Mucosa of descending colon (tissue), 3 donors: ENCODE data around the gene ANGEL2. TPM values are rescaled to one million over a fixed set of nuclear protein-coding genes. Genes with fewer than 3 reads are reported as not detected.

Experiments used
- ATAC-seq: fragments of 200-7000 bp; cut with Tn5 transposase; one replicate; pipeline ENCODE4 v1.9.1; 2020; ENCODE audit warnings: mild to moderate bottlenecking, moderate library complexity
- DNase-seq, 3 donors: peaks; one replicate each; pipeline ENCODE4 v3.0.0-alpha.2; 2020
- H3K36me3 ChIP-seq: fragments of 200-600 bp; one replicate; pipeline ENCODE4 v1.8.0; 2021; ENCODE audit warnings: low read depth, mild to moderate bottlenecking
- H3K4me1 ChIP-seq: fragments of 200-600 bp; one replicate; pipeline ENCODE4 v1.8.0; 2021; ENCODE audit warnings: low read depth, mild to moderate bottlenecking
- H3K4me3 ChIP-seq: fragments of 200-600 bp; one replicate; pipeline ENCODE4 v1.8.0; 2021; ENCODE audit warnings: mild to moderate bottlenecking
- H3K9me3 ChIP-seq: fragments of 200-600 bp; one replicate; pipeline ENCODE4 v1.8.0; 2021; ENCODE audit warnings: mild to moderate bottlenecking
- intact Hi-C, 2 donors: fragments of 100-400 bp; cut with DNase I in 1 of 2; cut with micrococcal nuclease in 1 of 2; formaldehyde crosslinking; loops; one replicate each; pipeline versions ENCODE4 v1.11.0 to v1.11.1; 2022; cut with DNase I, micrococcal nuclease
- long read RNA-seq, 2 donors: library from polyadenylated mRNA; unstranded; transcript quantifications; one replicate each; pipeline ENCODE4 v2.0.0, GENCODE V29; 2019 to 2021
- total RNA-seq, 3 donors: library from RNA; stranded (reverse); fragmentation: NEBNext Ultra II Directional in 2 of 3; extraction: Animal tissue kit (Norgen Biotek cat#: 25700) in 2 of 3; gene quantifications; one replicate each; pipeline versions ENCODE4 v1.2.1 to v1.2.4, GENCODE V29; 2021 to 2023
- TF ChIP-seq, protein P1 (sequence below): fragments of 200-600 bp; IDR thresholded peaks from one replicate; pipeline ENCODE4 v1.8.0; 2022; ENCODE audit warnings: antibody characterized with exemption, mild to moderate bottlenecking
- donor health status: DM: no; HTN: no; CAD: no; lungs with moderate emphysema.
- donor health status: DM: no; HTN: no; CAD: no.
- donor health status: DM: no; HTN: yes; CAD: no.

Gene ANGEL2, protein sequence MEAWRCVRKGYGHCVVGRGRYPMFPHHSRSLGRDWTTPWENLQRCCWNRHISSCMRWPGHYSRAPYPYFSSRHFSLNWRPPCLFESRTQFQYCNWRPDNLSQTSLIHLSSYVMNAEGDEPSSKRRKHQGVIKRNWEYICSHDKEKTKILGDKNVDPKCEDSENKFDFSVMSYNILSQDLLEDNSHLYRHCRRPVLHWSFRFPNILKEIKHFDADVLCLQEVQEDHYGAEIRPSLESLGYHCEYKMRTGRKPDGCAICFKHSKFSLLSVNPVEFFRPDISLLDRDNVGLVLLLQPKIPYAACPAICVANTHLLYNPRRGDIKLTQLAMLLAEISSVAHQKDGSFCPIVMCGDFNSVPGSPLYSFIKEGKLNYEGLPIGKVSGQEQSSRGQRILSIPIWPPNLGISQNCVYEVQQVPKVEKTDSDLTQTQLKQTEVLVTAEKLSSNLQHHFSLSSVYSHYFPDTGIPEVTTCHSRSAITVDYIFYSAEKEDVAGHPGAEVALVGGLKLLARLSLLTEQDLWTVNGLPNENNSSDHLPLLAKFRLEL
- total RNA-seq: 10 to 100 TPM; 24.7 to 35.1 (median 33.3) TPM
- long read RNA-seq, donor 1, full-length matches to known transcripts: 4 of 24 reads
- long read RNA-seq, donor 1, partial matches to known transcripts: 3 of 24 reads
- long read RNA-seq, donor 1, other reads (novel, unspliced or antisense): 17 of 24 reads
- long read RNA-seq, donor 2, partial matches to known transcripts: 1 of 2 reads
- long read RNA-seq, donor 2, other reads (novel, unspliced or antisense): 1 of 2 reads

DNA sequence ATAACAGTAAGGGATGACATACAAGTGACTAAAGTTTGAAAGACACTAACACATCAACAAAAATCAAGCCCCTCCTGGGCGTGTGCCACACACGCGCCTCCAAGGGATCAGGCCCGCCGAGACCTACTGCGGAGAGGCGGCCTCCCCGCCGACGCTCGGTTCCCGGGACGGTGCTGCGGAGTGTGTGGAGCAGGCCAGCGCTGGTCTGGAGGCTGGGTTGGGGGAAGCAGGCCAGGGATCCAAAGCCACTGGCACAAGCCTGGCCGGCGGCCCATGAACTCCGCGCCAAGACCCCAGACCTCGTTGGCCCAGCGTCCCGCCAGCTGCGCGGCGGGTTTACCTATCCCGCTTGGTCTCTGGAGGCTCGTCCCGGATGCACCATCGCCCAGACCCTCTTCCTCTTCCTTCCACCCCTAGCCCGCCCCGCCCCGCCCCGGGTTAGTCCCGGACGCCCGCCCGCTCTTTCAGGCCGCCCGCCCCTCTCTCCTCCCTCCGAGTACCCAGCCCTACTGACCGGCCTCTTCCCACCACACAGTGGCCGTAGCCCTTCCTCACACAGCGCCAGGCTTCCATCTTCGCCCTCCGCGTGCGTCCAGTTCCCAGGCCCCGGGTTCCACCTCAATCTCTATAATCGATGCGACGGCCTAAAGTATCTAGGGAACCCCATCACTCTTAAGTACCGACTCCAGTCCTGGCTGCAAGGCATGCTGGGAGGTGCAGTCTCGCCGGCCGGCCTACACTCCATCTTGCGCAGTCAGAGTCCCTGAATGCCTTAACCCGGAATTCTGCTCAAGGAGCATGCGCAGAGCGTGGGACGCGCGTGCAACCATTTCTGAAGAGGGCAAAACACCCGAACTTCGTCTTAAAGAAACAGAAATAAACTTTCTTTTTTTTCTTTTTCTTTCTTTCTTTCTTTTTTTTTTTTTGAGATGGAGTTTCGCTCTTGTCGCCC, at the start of gene ANGEL2:
Gene ANGEL2, minus strand, starts transcription at position 769 of the 952 bp plus-strand sequence. Its CDS starts 196 bp downstream, at position 573.
- Histone ChIP-seq H3K4me1 (no peaks in the 10 kb centered on the region), H3K36me3 (no peaks in the 10 kb centered on the region), H3K4me3 (peak within 1 kb of the TSS; percentile 68), H3K9me3 (no peaks in the 10 kb centered on the region)
- intact Hi-C loops: no loop called here
- peak; percentile 99 for ATAC-seq
- TF ChIP-seq, protein P1, sequence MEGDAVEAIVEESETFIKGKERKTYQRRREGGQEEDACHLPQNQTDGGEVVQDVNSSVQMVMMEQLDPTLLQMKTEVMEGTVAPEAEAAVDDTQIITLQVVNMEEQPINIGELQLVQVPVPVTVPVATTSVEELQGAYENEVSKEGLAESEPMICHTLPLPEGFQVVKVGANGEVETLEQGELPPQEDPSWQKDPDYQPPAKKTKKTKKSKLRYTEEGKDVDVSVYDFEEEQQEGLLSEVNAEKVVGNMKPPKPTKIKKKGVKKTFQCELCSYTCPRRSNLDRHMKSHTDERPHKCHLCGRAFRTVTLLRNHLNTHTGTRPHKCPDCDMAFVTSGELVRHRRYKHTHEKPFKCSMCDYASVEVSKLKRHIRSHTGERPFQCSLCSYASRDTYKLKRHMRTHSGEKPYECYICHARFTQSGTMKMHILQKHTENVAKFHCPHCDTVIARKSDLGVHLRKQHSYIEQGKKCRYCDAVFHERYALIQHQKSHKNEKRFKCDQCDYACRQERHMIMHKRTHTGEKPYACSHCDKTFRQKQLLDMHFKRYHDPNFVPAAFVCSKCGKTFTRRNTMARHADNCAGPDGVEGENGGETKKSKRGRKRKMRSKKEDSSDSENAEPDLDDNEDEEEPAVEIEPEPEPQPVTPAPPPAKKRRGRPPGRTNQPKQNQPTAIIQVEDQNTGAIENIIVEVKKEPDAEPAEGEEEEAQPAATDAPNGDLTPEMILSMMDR: peak; percentile 11
- peak; percentile 96 to 97 (median 97) for DNase-seq

DNA sequence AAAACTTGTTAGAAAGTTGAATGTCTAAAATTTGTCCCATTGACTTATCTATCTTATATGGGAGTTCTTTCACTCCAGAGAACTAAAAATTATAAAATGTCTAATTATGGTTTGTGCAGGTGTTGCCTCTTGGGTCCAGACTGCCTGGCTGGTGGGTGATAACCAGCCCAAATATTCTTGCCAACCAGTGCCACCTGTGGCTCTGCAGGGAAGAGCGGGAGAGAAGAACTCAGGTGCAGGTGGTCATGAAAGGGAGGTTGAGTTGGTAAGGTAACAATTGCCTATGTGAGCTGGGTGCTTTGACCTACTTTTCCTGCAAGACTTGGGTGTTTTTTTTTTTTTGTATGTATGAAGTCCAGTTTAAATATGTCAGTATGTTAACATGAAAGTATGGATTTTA, 45.6 kb upstream of the ANGEL2 start:
- Histone ChIP-seq H3K36me3 (no peaks in the 10 kb centered on the region), H3K4me3 (no peak overlapping the region), H3K9me3 (no peaks in the 10 kb centered on the region), H3K4me1 (no peaks in the 10 kb centered on the region)
- intact Hi-C loops: no loop called here
- DNase-seq (no peak), ATAC-seq (no peak)
- TF ChIP-seq, protein P1: no peak

DNA sequence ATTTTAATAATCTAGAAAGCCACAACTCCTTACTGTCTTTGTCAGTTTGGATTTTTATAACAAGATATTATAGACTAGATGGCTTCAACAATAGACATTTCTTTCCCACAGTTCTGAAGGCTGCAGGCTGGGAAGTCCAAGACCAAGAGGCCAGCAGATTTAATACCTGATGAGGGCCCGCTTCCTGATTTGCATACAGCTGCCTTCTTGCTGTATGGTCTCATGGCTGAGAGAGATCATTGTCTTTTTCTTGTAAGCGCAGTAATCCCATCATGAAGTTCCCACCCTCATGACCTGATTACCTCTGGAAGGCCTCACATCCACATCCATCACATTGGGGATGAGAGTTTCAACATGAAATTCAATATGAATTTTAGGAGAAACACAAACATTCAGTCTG, 45.2 kb upstream of the ANGEL2 start:
- TF ChIP-seq, protein P1: no peak
- Histone ChIP-seq H3K4me3 (no peak overlapping the region), H3K4me1 (no peaks in the 10 kb centered on the region), H3K9me3 (no peaks in the 10 kb centered on the region), H3K36me3 (no peaks in the 10 kb centered on the region)
- intact Hi-C loops: no loop called here
- no peak for ATAC-seq
- DNase-seq: no peak

DNA sequence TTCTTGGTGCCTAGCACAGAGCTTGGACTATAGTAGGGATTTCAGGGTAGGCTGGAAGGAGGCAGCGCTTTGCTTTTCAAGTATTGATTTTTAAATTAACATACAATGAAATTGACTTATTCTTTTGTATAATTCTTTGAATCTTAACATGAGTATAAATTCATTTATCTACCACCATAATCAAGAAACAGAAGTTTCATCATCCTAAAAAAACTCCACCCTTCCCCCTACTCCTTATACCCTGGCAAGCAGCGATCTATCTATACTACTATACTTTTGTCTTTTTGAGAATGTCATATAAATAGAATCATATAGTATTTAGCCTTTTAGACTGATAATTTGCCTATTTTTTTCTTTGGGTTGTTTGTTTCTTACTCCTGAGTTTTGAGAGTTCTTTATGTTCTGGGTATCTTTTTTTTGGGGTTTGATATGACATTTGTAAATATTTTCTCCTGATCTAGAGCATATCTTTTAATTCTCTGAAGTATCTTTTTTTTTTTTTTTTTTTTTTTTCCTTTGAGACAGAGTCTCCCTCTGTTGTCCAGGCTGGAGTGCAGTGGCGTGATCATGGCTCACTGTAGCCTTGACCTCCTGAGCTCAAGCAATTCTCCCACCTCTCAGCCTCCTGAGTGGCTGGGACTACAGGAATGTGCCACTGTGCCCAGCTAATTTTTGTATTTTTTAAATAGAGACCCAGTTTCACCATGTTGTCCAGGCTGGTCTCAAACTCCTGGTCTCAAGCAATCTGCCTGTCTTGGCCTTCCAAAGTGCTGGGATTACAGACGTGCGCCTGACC, 41.8 kb upstream of the ANGEL2 start:
- TF ChIP-seq, protein P1: no peak
- Histone ChIP-seq H3K36me3 (no peaks in the 10 kb centered on the region), H3K4me3 (no peak overlapping the region), H3K4me1 (peaks cover 4% of the 10 kb centered on the region), H3K9me3 (no peaks in the 10 kb centered on the region)
- intact Hi-C loops: no loop called here
- no peak for DNase-seq
- ATAC-seq: no peak
